NCI-H1694 treated with DMSO at 0.1 percent for 48 hours (cell line): ENCODE data around the gene PFKFB1.

ENCODE experiments used
- DNase-seq: peaks from one replicate; lab custom pipeline; 2025; lab: John Stamatoyannopoulos, UW

Gene PFKFB1

DNA sequence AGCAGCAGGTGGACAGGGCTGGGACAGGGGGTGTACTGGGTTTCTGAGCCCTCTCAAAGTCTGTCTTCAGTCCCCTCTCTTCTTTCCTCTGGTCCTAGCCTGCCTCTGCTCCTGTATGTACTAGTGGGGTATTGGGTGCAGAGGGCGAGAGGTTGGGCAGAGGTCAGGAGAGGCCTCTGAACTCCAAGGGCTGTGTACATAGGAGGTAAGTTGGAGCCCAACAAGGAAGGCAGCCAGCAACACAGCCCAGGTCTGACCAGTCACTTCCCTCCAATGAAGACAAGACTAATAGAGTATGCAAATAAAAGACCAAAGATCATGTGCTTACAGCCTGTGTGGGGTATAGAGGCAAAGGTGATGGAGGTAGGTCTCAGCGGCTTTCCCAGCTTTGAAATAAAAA lies at the start of gene PFKFB1:
PFKFB1 (minus strand) TSS at position 90 of the 400 bp plus-strand sequence. CDS start 181 bp downstream, outside the sequence.
- DNase-seq, result no peak

DNA sequence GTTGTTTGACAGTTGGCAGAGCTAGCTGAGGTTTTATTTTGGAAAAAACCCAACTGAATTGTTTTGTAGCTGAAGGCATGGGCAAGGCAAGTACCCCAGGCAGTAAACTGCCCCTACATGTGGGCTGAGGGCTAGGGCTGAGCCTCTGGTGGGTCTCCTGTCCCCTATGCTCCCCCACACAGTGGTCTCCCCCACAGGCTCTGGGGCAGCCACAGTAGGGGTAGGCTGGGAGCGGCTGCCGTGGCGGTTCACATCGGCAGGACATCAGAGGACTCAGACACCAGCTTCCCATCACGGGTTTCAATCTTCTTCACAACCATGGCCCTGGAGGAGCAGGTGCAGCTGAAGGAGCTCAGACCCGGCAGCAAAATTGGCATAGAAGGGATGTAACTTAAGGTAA lies 47.5 kb upstream of the PFKFB1 start:
- DNase-seq, result no peak

GRCh38 chrX:55039471-55039870 lies 45.5 kb upstream of the PFKFB1 start:
- DNase-seq, result no peak

- no peak for DNase-seq
These were observed 39.4 kb upstream of the PFKFB1 start for GRCh38 chrX:55033429-55033828.

- DNase-seq, result no peak
These were observed 36.5 kb upstream of the PFKFB1 start, which contains the start of gene ALAS2 for GRCh38 chrX:55030271-55031205. TSS of gene ALAS2 (minus strand) at chrX:55030977. CDS start at chrX:55026000, 4,977 bp downstream.

DNA sequence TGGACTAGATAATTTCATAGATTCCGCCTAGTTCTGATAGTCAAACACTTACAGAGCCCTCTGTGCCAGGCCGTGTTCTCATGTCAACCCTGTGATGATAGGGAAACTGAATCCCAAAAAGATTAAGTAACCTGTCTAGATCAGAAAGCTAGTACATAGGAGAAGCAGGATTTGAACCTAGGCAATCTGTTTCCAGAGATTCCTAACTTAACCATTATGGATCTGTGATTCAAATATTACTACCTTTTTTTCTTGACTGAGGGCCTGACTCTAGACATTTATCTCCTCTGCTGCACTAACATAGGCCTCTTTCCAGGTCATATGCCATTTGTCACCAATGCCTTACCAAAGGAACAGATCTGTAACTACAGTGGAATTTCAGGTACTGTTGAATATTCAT lies 35.3 kb upstream of the PFKFB1 start:
- DNase-seq, result no peak

- DNase-seq, result no peak
These were observed 34.6 kb upstream of the PFKFB1 start for GRCh38 chrX:55028611-55029010.

DNA sequence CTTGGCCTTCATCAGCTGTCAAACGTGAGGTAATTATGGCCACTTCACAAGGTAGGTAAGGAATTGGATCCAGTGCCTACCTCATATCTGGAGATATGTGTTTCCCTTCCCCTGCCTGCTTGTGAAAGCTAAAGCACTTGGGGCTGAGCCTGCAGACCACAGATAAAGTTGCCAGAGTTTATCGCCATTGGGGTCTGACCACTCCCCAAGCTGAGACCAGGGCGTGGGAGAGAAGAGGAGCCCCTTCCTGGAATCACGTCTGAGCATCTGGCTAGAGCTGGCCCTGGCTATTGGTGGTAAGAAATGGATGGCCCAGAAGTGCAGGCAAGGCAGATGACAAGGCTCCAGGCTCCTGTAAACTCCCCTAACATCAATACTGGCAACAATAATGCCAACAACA lies 34.1 kb upstream of the PFKFB1 start:
- DNase-seq, result no peak

DNA sequence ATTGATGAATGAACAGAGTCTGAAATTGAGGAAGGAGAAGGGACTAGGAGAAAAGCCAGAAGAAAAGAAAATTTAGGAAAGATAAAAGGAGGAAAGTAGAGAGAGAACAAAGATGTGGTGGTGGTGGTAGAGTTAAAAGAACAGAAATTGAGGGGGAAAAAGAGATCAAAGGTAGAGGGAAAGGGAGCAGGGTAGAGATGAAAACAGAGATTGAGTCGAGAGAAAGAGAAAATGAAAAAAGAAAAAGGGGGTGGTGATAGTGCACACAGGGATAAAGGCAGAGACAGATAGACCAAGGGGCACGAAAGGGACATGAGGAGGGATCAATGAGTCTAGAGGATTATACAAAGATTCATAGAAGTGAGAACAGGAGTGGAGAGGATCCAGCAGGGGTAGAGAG lies 32.9 kb upstream of the PFKFB1 start:
- DNase-seq, result no peak

DNA sequence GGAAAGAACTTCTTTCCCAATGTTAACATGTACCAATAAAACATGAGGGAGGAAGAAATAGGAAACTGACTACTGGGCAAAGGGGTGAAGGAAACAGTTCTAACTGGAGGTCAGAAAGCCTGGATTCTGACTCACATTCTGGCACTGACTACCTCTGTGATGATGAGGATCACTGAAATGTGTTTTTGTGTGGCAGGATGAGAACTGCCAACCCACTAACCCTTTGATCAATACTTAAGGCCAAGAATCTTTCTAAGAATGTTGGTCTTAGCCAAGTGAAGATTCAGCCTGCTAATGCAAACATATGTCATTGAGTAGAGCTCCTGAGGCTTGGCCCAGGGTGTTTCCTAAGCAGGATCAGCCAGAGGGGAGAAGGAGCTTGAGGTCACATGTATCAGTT lies 32.2 kb upstream of the PFKFB1 start:
- no peak for DNase-seq

- no peak for DNase-seq
These were observed 20.9 kb upstream of the PFKFB1 start for GRCh38 chrX:55014897-55015299.

GRCh38 chrX:55011294-55011693 lies 17.3 kb upstream of the PFKFB1 start:
- DNase-seq, result no peak

- no peak for DNase-seq
These were observed 14.8 kb upstream of the PFKFB1 start for GRCh38 chrX:55008571-55009358.

DNA sequence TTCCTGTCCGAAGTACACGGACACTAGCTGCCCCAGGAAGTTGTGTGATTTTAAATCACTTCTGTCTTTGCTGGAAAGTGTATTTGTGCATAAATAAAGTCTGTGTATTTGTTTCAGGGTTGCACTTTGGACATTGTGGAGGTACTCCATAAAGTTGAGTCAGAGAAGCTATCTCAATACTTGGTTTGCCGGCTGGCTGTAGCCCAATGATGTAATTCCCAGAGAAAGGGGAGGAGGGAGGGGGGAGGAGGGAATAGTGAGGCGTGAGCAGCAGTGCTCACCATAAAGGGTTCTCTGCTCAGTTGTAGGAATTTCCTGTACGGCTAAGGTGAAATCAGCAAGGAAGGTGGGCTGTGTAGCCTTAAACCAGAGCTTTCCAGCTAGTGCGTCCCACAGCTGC lies 13.7 kb upstream of the PFKFB1 start:
- no peak for DNase-seq

GRCh38 chrX:55006827-55007621 lies 13.0 kb upstream of the PFKFB1 start:
- DNase-seq, result no peak

- no peak for DNase-seq
These were observed 11.3 kb upstream of the PFKFB1 start for GRCh38 chrX:55005256-55005655.

- DNase-seq, result no peak
These were observed 10.2 kb upstream of the PFKFB1 start for GRCh38 chrX:55004231-55004630.

DNA sequence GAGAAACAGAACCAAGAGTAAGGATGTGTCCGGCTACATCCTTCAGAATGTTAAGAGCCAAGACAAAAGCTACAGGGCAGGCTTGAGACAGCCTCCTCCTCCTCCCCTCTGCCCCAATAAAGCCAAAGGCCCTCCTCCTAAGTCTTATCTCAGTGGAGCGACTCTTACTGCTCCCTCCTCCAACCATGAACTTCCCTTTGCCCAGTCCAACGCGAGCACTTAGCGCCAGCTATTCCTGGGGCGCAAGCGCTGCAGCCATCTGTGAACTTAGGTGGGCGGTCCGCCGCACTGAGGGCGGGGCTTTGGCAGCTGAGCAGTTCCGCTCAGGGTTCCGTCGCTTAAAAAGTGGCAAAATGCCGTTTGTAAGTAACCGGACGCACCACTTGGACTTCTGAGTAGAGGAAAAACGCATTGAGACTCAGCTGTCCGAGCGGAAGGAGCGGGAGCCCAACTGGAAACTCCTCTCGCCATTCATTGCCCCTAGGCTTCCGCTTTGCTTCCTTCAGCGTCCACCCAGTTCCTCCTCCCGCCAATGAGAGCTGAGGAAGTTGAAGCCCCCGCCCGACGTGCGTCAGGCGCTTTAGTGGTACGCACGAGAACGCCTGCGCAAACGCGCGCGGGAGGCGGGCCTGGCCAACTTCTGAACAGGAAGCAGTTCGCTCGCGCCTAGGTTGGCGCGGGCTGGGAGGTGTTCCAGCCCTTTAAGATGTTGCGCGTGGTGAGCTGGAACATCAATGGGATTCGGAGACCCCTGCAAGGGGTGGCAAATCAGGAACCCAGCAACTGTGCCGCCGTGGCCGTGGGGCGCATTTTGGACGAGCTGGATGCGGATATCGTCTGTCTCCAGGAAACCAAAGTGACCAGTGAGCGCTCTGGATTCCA lies 6.0 kb upstream of the PFKFB1 start, which contains the start of gene APEX2:
APEX2 (plus strand) TSS at position 647 of the 882 bp plus-strand sequence; CDS start at position 707, 60 bp downstream.
- DNase-seq, result peak; percentile 89

GRCh38 chrX:54995621-54996020 lies 1.6 kb upstream of the PFKFB1 start:
- DNase-seq, result no peak

DNA sequence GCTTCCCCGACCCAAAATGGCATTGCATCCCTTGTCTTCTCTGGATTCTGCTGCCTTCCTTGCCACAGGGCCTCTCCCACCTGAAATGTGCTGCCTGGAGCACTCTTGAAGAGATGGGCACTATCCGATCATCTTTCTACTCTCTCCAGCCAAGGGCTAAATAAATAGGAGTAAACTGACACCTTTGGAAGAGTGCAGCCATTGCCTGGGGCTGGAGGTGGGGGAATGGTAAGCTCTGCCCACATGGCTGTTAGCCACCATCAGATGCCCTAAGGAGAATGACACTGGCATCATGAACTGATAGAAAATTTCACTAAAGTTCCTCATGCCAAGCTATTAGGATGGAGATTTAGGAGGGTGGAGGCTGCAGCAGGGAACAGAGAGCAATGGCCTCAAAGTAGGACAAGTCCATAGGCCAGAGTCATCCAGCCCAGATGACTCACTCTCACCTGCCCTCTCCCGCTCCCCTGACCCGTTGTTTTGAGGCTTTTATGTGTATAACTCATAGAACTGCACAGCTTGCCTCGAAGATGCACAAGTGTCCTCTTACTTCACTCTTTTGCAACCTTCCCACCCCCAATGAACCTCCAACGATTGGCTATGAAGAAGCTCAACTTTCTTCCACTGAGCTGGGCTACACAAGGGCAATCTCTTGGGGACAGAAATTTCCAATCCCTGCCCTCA lies 822 bp upstream of the PFKFB1 start:
- DNase-seq, result no peak
